Heart right ventricle (tissue), 16 donors: ENCODE measurements around the gene HSPG2. TPM values are rescaled to one million over a fixed set of nuclear protein-coding genes. Genes with fewer than 3 reads are reported as not detected.
A peak's percentile ranks its signal among the peaks of the same experiment; 100 is the strongest.

Experiments
- ATAC-seq, 8 donors: fragments of 200-7000 bp; cut with Tn5 transposase; one replicate each; pipeline ENCODE4 v1.9.1; 2020; ENCODE audit warnings: mild to moderate bottlenecking in 8 of 8, moderate library complexity in 8 of 8, moderate number of reproducible peaks in 1 of 8
- DNase-seq, 2 donors: peaks; one replicate each; pipeline ENCODE4 v3.0.0-alpha.2; 2020
- H3K27ac ChIP-seq, 10 donors: fragments of 200-600 bp; sonication (generic) in 2 of 10; one replicate each; pipeline versions ENCODE4 v1.5.0 to v1.8.0; 2020 to 2022; ENCODE audit warnings: mild to moderate bottlenecking in 3 of 10
- H3K27me3 ChIP-seq, 7 donors: fragments of 200-600 bp; one replicate each; pipeline ENCODE4 v1.8.0; 2021 to 2022; ENCODE audit warnings: mild to moderate bottlenecking in 2 of 7
- H3K36me3 ChIP-seq, 9 donors: fragments of 200-600 bp; sonication (generic) in 1 of 9; one replicate each; pipeline versions ENCODE4 v1.5.0 to v1.8.0; 2020 to 2022; ENCODE audit warnings: mild to moderate bottlenecking in 2 of 9
- H3K4me1 ChIP-seq, 9 donors: fragments of 200-600 bp; sonication (generic) in 1 of 9; one replicate each; pipeline versions ENCODE4 v1.5.0 to v1.8.0; 2020 to 2022; ENCODE audit warnings: mild to moderate bottlenecking in 4 of 9
- H3K4me3 ChIP-seq, 10 donors: fragments of 200-600 bp; sonication (generic) in 2 of 10; one replicate each; pipeline versions ENCODE4 v1.5.0 to v1.8.0; 2020 to 2022; ENCODE audit warnings: mild to moderate bottlenecking in 7 of 10, moderate library complexity in 2 of 10
- H3K9me3 ChIP-seq, 11 donors: fragments of 200-600 bp in 10 of 11; sonication (generic) in 2 of 11; one replicate each; pipeline versions ENCODE4 v1.5.0 to v1.8.0; 2013 to 2022; ENCODE audit warnings: mild to moderate bottlenecking in 2 of 11, control low read depth in 1 of 11, moderate library complexity in 1 of 11
- WGBS, 2 donors: extraction: QIAGEN DNeasy Blood & Tissue Kit; methylation state at CpG; one replicate each; pipeline ENCODE4 v1.1.7; 2013; ENCODE audit warnings: inconsistent platforms in 1 of 2; 5-methylcytosine and 5-hydroxymethylcytosine counted together
- intact Hi-C, 10 donors: fragments of 100-400 bp; cut with DNase I; formaldehyde crosslinking; loops; one replicate each; pipeline versions ENCODE4 v1.11.1 to v1.14.2; 2022
- polyA plus RNA-seq, 2 donors: library from polyadenylated mRNA; stranded (reverse); fragments of 200-250 nt; gene quantifications; one replicate each; pipeline ENCODE4 v1.2.3, GENCODE V29; 2013
- total RNA-seq, 10 donors: library from RNA; stranded (reverse); fragmentation: NEBNext Ultra II Directional in 3 of 10; extraction: Animal tissue kit (Norgen Biotek cat#: 25700) in 3 of 10; gene quantifications; one replicate each; pipeline versions ENCODE4 v1.2.1 to v1.2.4, GENCODE V29; 2021 to 2023
- TF ChIP-seq, protein P1 (sequence below), 9 donors: fragments of 200-600 bp; sonication (generic) in 2 of 9; IDR thresholded peaks; one replicate each; pipeline versions ENCODE4 v1.5.0 to v1.8.0; 2021 to 2022; ENCODE audit warnings: antibody characterized with exemption in 9 of 9, mild to moderate bottlenecking in 5 of 9, moderate library complexity in 1 of 9
- donor health status: Arrhythmogenic right ventricular cardiomyopathy.
- donor health status: ischemic (EF 13 %, LVEDD 7.1; RV severe dilation, severe dysfunction).
- donor health status: healthy with polysubstance abuse.
- donor health status: DM: no; HTN: yes; CAD: no.
- donor health status: DM: no; HTN: no; CAD: no.
- donor health status: ischemic (EF 25% LVEDD 6.9; RV normal size, moderate dysfunction).
- donor health status: ischemic (EF 25% LVEDD 5.7; RV mildly dilated, moderate dysfunction).
- donor health status: healthy.
- donor health status: DM: yes; HTN: yes; CAD: no.
- donor health status: Ischemic cardiomyopathy.
- donor health status: ischemic (EF 35%, LVEDD 5.7; RV mildly dilated, moderate dysfunction).
- donor health status: nonischemic (EF 11% LVEDD 7.7; RV severe dilation, severe dysfunction).
- donor health status: DM: yes; HTN: yes; CAD: no.
- donor health status: PGD.
- donor health status: ischemic (EF 29% LVEDD 5.4; RV normal size, mild dysfunction).
- donor health status: nonischemic (EF 23%, LVEDD 6.1; RV moderate dilation, normal function).

HSPG2 gene
- total and polyA plus RNA-seq, 12 donors: 221 to 508 (median 310) TPM

DNA sequence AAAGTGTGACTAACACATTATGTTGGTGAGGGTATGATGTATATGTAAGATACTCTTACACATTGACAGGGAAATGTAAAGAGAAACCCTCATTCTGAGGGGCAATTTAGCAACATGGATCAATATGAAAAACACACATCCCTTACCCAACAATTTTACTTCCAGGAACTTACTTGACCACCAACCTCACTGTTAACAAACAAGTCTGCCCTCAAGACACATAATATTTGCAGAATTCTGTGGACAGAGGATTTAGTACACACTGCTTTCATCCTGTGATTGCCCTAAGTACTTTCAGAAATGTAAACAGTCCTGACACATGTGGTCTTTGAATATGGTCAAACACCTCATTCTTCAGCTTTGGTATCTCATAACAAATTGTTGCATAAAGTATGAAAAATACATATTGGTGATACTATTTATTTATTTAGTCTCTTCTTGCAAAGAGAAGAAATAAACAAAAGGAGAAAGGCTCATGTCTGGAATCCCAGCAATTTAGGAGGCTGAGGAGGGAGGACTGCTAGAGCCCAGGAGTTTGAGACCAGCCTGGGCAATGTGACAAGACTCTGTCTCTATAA, 161.0 kb downstream of the HSPG2 start:
- no peak overlapping the region for H3K4me3 ChIP-seq
- TF ChIP-seq, protein P1, sequence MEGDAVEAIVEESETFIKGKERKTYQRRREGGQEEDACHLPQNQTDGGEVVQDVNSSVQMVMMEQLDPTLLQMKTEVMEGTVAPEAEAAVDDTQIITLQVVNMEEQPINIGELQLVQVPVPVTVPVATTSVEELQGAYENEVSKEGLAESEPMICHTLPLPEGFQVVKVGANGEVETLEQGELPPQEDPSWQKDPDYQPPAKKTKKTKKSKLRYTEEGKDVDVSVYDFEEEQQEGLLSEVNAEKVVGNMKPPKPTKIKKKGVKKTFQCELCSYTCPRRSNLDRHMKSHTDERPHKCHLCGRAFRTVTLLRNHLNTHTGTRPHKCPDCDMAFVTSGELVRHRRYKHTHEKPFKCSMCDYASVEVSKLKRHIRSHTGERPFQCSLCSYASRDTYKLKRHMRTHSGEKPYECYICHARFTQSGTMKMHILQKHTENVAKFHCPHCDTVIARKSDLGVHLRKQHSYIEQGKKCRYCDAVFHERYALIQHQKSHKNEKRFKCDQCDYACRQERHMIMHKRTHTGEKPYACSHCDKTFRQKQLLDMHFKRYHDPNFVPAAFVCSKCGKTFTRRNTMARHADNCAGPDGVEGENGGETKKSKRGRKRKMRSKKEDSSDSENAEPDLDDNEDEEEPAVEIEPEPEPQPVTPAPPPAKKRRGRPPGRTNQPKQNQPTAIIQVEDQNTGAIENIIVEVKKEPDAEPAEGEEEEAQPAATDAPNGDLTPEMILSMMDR (IDR thresholded peaks at IDR 0.05): no peak
- ATAC-seq: no peak
- no peaks in the 10 kb centered on the region for H3K36me3 ChIP-seq
- no peaks in the 10 kb centered on the region for H3K27me3 ChIP-seq
- H3K9me3 ChIP-seq: peaks cover 0 to 13% (median 0%) of the 10 kb centered on the region in 11 donors
- no peak overlapping the region for H3K27ac ChIP-seq
- no peak for DNase-seq
- peaks cover 0 to 61% (median 26%) of the 10 kb centered on the region in 9 donors for H3K4me1 ChIP-seq
- intact Hi-C loops: no loop called here

GRCh38 chr1:21775550-21775914, 161.6 kb downstream of the HSPG2 start:
- Histone ChIP-seq H3K9me3 (peaks cover 0 to 13% (median 0%) of the 10 kb centered on the region in 11 donors), H3K4me3 (no peak overlapping the region), H3K27ac (no peak overlapping the region), H3K27me3 (no peaks in the 10 kb centered on the region), H3K4me1 (peaks cover 0 to 61% (median 22%) of the 10 kb centered on the region in 9 donors), H3K36me3 (no peaks in the 10 kb centered on the region)
- intact Hi-C loops: no loop called here
- TF ChIP-seq, protein P1 (IDR thresholded peaks at IDR 0.05): no peak
- ATAC-seq: no peak
- no peak for DNase-seq
- WGBS, 2 donors: 38 to 46% methylated on average over 2 of the region's 2 CpGs

GRCh38 chr1:21774835-21775549, 162.1 kb downstream of the HSPG2 start:
- no peaks in the 10 kb centered on the region for H3K27me3 ChIP-seq
- H3K9me3 ChIP-seq: peaks cover 0 to 13% (median 0%) of the 10 kb centered on the region in 11 donors
- 93 to 94% methylated on average over 15 of the region's 15 CpGs for WGBS, 2 donors
- intact Hi-C loops: no loop called here
- peaks cover 0 to 61% (median 16%) of the 10 kb centered on the region in 9 donors for H3K4me1 ChIP-seq
- TF ChIP-seq, protein P1 (IDR thresholded peaks at IDR 0.05): no peak
- H3K4me3 ChIP-seq: no peak overlapping the region
- no peak overlapping the region for H3K27ac ChIP-seq
- no peak for ATAC-seq
- DNase-seq: no peak
- H3K36me3 ChIP-seq: no peaks in the 10 kb centered on the region

- 49 to 64% methylated on average over 3 of the region's 3 CpGs for WGBS, 2 donors
These were observed 163.5 kb downstream of the HSPG2 start for GRCh38 chr1:21773585-21773984.

More at GRCh38 chr1:21773585-21773984, 163.5 kb downstream of the HSPG2 start:
- no peak for ATAC-seq
- Histone ChIP-seq H3K27ac (peak overlapping the region in 1 of 10 donors; percentile 55), H3K36me3 (peaks cover 0 to 9% (median 0%) of the 10 kb centered on the region in 9 donors), H3K27me3 (no peaks in the 10 kb centered on the region), H3K9me3 (peaks cover 0 to 13% (median 0%) of the 10 kb centered on the region in 11 donors), H3K4me3 (no peak overlapping the region), H3K4me1 (peaks cover 0 to 67% (median 10%) of the 10 kb centered on the region in 9 donors)
- intact Hi-C loops: no loop called here
- no peak for DNase-seq
- TF ChIP-seq, protein P1 (IDR thresholded peaks at IDR 0.05): no peak

Other genes with a start within 250 kb of the HSPG2 start
- gene USP48, start 154.2 kb downstream of the HSPG2 start, total RNA-seq: 10 to 100 TPM; 33.0 to 45.0 (median 37.0) TPM
- gene USP48, start 154.2 kb downstream of the HSPG2 start, polyA plus RNA-seq: 10 to 100 TPM; 13.8 to 24.1 TPM
- under 1 TPM in 2 of 10 donors, not detected in 8; 0.05 to 0.07 TPM for gene LDLRAD2, start 125.0 kb downstream of the HSPG2 start, total RNA-seq
- gene LDLRAD2, start 125.0 kb downstream of the HSPG2 start, polyA plus RNA-seq: 1 to 10 TPM; 3.4 to 5.8 TPM
- 1 to 10 TPM in 7 of 10 donors, not detected in 3; 1.1 to 2.5 (median 1.3) TPM for gene CELA3B, start 39.7 kb upstream of the HSPG2 start, total RNA-seq
- gene CELA3B, start 39.7 kb upstream of the HSPG2 start, polyA plus RNA-seq: under 1 TPM in 1 of 2 donors, not detected in 1; 0.13 TPM
- 1 to 10 TPM in 7 of 10 donors, not detected in 3; 2.9 to 4.6 (median 3.8) TPM for gene CELA3A, start 64.3 kb upstream of the HSPG2 start, total RNA-seq
- under 1 TPM in 1 of 2 donors, not detected in 1; 0.58 TPM for gene CELA3A, start 64.3 kb upstream of the HSPG2 start, polyA plus RNA-seq
- gene CDC42, start 115.4 kb upstream of the HSPG2 start, total RNA-seq: 100 to 1,000 TPM; 139 to 259 (median 174) TPM
- 100 to 1,000 TPM in 1 of 2 donors, 10 to 100 TPM in 1; 68.7 to 137 TPM for gene CDC42, start 115.4 kb upstream of the HSPG2 start, polyA plus RNA-seq
- gene WNT4, start 205.8 kb upstream of the HSPG2 start, total RNA-seq: under 1 TPM in 1 of 10 donors, not detected in 9; 0.16 TPM
- under 1 TPM in 1 of 2 donors, not detected in 1; 0.06 TPM for gene WNT4, start 205.8 kb upstream of the HSPG2 start, polyA plus RNA-seq